ENCODE results near the gene RNPS1.

- TF ChIP-seq CTCF (IDR thresholded peaks at IDR 0.05): no peak
- no peak for TF ChIP-seq POLR2A (IDR thresholded peaks at IDR 0.05)
These were observed 63.4 kb downstream of the RNPS1 start for GRCh38 chr16:2204416-2205103.

Data from testis (tissue), 2 donors.